Upper lobe of left lung (tissue), 4 donors: Measurements from ENCODE around the gene ELK3.

ENCODE experiments used
- CTCF ChIP-seq, 6 experiments: fragments of 450-650 bp in 4 of 6; fragments of 200-600 bp in 2 of 6; sonication (generic) in 2 of 6; IDR thresholded peaks; one replicate each; pipeline ENCODE4 v1.5.1; 2016 to 2019; ENCODE audit warnings: antibody characterized with exemption in 6 of 6
- EP300 ChIP-seq, 4 donors: sonication (generic); formaldehyde crosslinking; IDR thresholded peaks; one replicate each; pipeline ENCODE4 v1.5.1; 2017; ENCODE audit warnings: antibody characterized with exemption in 4 of 4, control low read depth in 2 of 4
- POLR2A ChIP-seq, 4 donors: fragments of 450-650 bp; IDR thresholded peaks; one replicate each; pipeline ENCODE4 v1.5.1; 2016 to 2017; ENCODE audit warnings: antibody characterized with exemption in 4 of 4, mild to moderate bottlenecking in 2 of 4

GRCh38 chr12:96227365-96228106 is 33.4 kb downstream of the ELK3 start:
- no peak for TF ChIP-seq CTCF (IDR thresholded peaks at IDR 0.05)
- TF ChIP-seq EP300 (IDR thresholded peaks at IDR 0.05), result no peak
- no peak for TF ChIP-seq POLR2A (IDR thresholded peaks at IDR 0.05)
